BE2C (cell line): ENCODE results near the gene SH3BGRL3.

Experiments used
- DNase-seq: peaks from one replicate; pipeline ENCODE4 v3.0.0-alpha.2; 2020
- H3K27me3 ChIP-seq: fragments of 250-450 bp; sonication (Bioruptor Pico); 2 replicates; pipeline ENCODE4 v1.5.1; 2020; ENCODE audit warnings: mild to moderate bottlenecking
- H3K36me3 ChIP-seq: fragments of 250-450 bp; sonication (Bioruptor Pico); 2 replicates; pipeline ENCODE4 v1.5.1; 2020; ENCODE audit warnings: mild to moderate bottlenecking
- H3K4me1 ChIP-seq: fragments of 250-450 bp; sonication (Bioruptor Pico); 2 replicates; pipeline ENCODE4 v1.5.1; 2020
- H3K4me3 ChIP-seq: 2 replicates; pipeline ENCODE4 v1.5.1; 2011; ENCODE audit warnings: low read depth, low read length
- H3K9me3 ChIP-seq: fragments of 250-450 bp; sonication (Bioruptor Pico); 2 replicates; pipeline ENCODE4 v1.5.1; 2020
- TF ChIP-seq, protein P1 (sequence below): IDR thresholded peaks from 2 replicates; pipeline ENCODE4 v1.5.1; 2012; ENCODE audit warnings: mild to moderate bottlenecking, low read depth, low read length

SH3BGRL3 gene

DNA sequence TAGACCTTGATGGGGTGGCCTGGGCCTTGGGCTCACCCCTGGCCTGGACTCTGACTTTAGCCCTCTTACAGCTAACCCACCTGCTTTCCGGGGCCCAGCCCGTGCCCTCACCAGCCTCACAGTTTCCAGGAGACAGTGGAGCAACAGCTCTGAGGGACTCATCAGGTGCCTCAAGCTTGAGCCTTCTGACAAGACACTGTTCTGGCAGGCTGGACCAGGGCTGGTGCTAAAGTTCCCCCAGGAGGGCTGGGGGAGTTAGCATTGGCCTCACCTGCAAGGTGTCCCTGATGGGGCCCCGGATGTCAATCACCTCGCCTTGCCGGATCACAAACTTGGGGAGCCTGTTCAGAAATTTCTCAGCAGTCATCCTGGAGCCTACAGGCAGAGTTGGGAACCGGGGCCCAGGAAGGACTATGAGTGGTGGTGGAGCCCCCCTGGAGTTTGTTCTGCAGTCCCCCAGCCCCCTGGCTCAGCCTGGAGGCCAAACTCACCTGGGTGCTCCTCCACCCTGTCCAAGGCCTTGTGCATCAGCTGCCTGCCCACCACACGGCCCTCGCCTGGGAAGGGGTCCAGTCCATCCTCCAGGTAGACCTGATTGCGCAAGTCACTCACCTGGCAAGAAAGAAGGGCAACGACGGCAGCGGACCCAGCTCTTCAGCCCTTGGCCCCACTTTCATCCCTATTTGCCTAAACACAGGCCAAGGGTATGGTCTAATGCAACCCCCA lies 4.1 kb downstream of the SH3BGRL3 start:
- H3K4me3 ChIP-seq = no peak overlapping the region
- no peaks in the 10 kb centered on the region for H3K9me3 ChIP-seq
- H3K4me1 ChIP-seq = no peaks in the 10 kb centered on the region; the same call in 1 of the 2 replicates
- TF ChIP-seq, protein P1, sequence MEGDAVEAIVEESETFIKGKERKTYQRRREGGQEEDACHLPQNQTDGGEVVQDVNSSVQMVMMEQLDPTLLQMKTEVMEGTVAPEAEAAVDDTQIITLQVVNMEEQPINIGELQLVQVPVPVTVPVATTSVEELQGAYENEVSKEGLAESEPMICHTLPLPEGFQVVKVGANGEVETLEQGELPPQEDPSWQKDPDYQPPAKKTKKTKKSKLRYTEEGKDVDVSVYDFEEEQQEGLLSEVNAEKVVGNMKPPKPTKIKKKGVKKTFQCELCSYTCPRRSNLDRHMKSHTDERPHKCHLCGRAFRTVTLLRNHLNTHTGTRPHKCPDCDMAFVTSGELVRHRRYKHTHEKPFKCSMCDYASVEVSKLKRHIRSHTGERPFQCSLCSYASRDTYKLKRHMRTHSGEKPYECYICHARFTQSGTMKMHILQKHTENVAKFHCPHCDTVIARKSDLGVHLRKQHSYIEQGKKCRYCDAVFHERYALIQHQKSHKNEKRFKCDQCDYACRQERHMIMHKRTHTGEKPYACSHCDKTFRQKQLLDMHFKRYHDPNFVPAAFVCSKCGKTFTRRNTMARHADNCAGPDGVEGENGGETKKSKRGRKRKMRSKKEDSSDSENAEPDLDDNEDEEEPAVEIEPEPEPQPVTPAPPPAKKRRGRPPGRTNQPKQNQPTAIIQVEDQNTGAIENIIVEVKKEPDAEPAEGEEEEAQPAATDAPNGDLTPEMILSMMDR = no peak
- no peaks in the 10 kb centered on the region for H3K36me3 ChIP-seq
- DNase-seq = no peak
- H3K27me3 ChIP-seq = no peaks in the 10 kb centered on the region

DNA sequence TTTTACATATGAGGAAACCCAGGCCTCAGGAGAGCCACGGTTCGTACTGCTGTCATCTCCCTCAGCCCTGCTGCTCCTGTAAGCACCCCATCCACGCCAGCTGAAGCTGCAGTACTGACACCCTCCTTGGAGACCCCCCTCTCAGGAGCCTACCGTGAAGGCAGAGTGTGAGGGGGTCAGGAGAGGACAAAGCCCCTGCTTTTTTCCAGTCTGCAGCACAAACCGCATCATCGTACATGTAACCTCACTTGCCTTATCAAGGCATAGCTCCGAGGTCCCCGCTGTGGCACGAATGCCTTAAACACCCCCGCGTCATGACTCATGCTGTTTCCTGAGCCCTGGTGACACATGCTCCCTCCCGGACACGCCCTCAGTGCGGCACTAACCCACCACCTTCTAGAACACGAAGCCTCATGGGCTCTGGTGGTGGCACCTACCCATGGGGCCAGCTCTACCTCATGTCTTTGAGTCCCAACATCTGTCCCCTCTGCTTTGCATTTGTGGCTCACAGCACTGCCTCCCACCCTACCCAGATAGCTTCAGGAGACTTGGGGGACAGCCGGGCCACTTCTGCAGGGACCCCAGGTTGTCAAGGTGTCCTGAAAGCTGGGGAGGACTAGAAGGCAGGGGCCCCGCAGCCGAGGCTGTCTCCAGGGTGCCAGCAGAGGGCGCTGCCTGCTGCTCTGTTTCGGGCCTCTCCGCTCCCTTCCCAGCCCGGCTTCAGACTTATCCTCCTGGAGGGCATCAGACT lies 4.9 kb downstream of the SH3BGRL3 start:
- TF ChIP-seq, protein P1 = peak; percentile 70
- Histone ChIP-seq H3K4me3 (no peak overlapping the region), H3K9me3 (no peaks in the 10 kb centered on the region), H3K4me1 (no peaks in the 10 kb centered on the region), H3K36me3 (no peaks in the 10 kb centered on the region), H3K27me3 (no peaks in the 10 kb centered on the region)
- peak; percentile 58 for DNase-seq

DNA sequence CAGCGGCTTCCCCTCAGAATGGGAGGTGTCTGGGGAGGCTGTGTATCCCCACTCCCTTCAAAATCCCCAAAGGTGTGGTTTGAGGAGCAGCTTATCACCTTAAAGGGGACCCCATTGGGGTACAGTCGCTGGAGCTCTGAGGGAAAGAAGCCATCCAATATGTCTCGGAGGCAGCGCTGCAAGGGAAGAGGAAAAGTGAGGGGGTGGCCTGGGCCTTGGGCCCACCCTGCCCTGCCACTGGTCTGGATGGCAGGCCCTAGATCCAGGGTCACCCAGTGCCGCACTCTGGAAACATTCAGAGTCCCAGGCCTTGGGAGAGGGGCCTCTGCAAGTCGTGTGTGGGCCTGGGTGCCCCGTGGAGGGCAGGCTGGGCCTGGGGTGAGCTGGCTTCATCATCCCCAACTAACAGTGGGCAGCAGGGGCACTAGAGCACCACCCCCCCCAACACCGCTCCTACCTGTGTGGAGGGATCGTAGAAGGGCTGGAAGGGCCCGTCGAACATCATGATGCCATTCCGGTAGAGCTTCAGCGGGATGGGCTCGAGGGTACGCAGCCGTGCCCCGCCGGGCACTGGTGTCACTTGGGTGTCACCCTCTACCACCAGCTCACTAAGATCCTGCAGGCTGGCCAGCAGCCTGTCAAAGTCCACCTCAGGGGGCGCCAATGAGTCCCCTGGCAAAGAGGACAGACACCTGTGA lies 5.6 kb downstream of the SH3BGRL3 start:
- no peak overlapping the region for H3K4me3 ChIP-seq
- H3K9me3 ChIP-seq = no peaks in the 10 kb centered on the region
- H3K27me3 ChIP-seq = no peaks in the 10 kb centered on the region
- peak; percentile 53 for DNase-seq
- no peaks in the 10 kb centered on the region for H3K4me1 ChIP-seq
- H3K36me3 ChIP-seq = no peaks in the 10 kb centered on the region
- TF ChIP-seq, protein P1 = peak; percentile 44

DNA sequence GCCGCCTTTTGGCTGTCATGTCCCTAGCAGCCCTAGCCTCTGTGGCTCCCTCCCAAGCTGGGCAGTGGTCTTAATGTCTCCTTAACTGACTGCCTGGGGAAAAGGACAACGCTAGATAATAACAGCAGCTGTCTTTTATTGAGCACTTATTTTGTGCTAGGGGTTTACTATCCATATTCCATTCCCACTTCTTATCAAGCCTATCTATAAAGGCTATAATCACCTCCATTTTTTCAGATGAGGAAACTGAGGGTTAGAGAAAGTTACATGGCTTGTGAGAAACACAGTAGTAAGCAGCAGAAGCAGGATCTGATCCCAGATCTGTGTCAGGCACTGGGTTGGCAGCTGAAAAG lies 6.2 kb downstream of the SH3BGRL3 start:
- H3K36me3 ChIP-seq = no peaks in the 10 kb centered on the region
- H3K4me1 ChIP-seq = no peaks in the 10 kb centered on the region
- H3K9me3 ChIP-seq = no peaks in the 10 kb centered on the region
- no peak overlapping the region for H3K4me3 ChIP-seq
- DNase-seq = no peak
- TF ChIP-seq, protein P1 = no peak
- no peaks in the 10 kb centered on the region for H3K27me3 ChIP-seq

DNA sequence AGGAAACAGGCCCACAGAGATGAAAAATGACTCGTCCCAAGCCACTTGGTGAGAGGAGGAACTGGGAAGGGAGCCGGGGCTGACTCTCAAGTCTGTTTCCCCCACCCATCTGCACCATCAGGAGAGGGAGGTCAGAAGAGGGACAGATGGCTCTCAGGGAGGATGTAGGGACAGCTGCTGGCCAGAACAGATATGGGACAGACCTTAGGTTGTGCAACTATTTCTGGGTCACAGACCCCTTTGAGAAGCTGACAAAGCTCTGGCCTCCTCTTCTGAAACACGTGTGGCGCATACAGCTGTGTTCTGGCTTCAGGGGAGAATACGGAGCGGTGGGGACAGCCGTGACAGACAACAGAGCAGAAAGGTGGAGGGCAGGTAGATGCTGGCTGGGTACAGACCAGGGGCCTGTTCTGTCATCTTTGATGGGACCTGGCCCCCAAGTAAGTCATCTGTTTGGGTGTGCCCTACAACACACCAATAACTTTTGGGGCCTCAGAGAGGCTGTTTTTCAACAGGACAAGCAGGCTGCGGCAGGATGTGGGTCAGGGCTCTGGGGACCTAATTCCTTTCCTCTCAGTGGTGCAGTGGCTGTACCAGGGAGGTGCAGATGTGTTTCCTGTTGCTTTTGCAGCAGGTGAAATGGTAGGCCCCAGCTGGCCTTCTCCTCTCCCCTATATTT lies 7.3 kb downstream of the SH3BGRL3 start:
- TF ChIP-seq, protein P1 = no peak
- H3K4me3 ChIP-seq = no peak overlapping the region
- no peaks in the 10 kb centered on the region for H3K27me3 ChIP-seq
- H3K9me3 ChIP-seq = no peaks in the 10 kb centered on the region
- DNase-seq = no peak
- H3K4me1 ChIP-seq = no peaks in the 10 kb centered on the region
- H3K36me3 ChIP-seq = no peaks in the 10 kb centered on the region
